Esophagus muscularis mucosa (tissue), 4 donors: ENCODE data around the gene MERTK. TPM values are rescaled to one million over a fixed set of nuclear protein-coding genes. Genes with fewer than 3 reads are reported as not detected.

Experiments
- DNase-seq: peaks from one replicate; pipeline ENCODE4 v3.0.0-alpha.2; 2017; ENCODE audit errors: extremely low spot score
- H3K27ac ChIP-seq, 4 donors: fragments of 200-600 bp; sonication (generic); replicated peaks in 1 of 4; 1 replicate in 3 of 4; 2 replicates in 1 of 4; pipeline ENCODE4 v1.5.1; 2016 to 2019; ENCODE audit warnings: mild to moderate bottlenecking in 1 of 4
- H3K27me3 ChIP-seq, 4 donors: fragments of 200-600 bp; sonication (generic); one replicate each; pipeline versions ENCODE4 v1.5.1 to v1.6.0; 2016 to 2019
- H3K36me3 ChIP-seq, 4 donors: fragments of 200-600 bp; sonication (generic); one replicate each; pipeline ENCODE4 v1.5.1; 2016 to 2019
- H3K4me1 ChIP-seq, 4 donors: fragments of 200-600 bp; sonication (generic); one replicate each; pipeline ENCODE4 v1.5.1; 2016 to 2019
- H3K4me3 ChIP-seq, 4 donors: fragments of 200-600 bp; sonication (generic); 1 replicate in 2 of 4; 2 replicates in 2 of 4; pipeline ENCODE4 v1.5.1; 2016 to 2019; ENCODE audit warnings: mild to moderate bottlenecking in 4 of 4, moderate library complexity in 1 of 4
- H3K9me3 ChIP-seq, 4 donors: fragments of 200-600 bp; sonication (generic); 1 replicate in 3 of 4; 2 replicates in 1 of 4; pipeline ENCODE4 v1.5.1; 2016 to 2019
- EP300 ChIP-seq: sonication (generic); formaldehyde crosslinking; IDR thresholded peaks from one replicate; pipeline ENCODE4 v1.6.1; 2017; ENCODE audit warnings: antibody characterized with exemption
- POLR2A ChIP-seq: fragments of 450-650 bp; IDR thresholded peaks from one replicate; pipeline ENCODE4 v1.6.1; 2017; ENCODE audit warnings: antibody characterized with exemption, moderate library complexity, mild to moderate bottlenecking, low read depth
- POLR2AphosphoS5 ChIP-seq, 2 donors: sonication (generic); formaldehyde crosslinking; IDR thresholded peaks; one replicate each; pipeline ENCODE4 v1.6.1; 2017; ENCODE audit warnings: antibody characterized with exemption in 2 of 2
- WGBS: methylation state at CpG from one replicate; pipeline ENCODE4 v1.1.5; 2018; 5-methylcytosine and 5-hydroxymethylcytosine counted together
- intact Hi-C: fragments of 100-400 bp; cut with DNase I; formaldehyde crosslinking; loops from one replicate; pipeline ENCODE4 v1.15.1; 2023
- total RNA-seq, 4 donors: library from RNA; depleted of rRNA; stranded (reverse); fragments of >200 nt; gene quantifications; one replicate each; pipeline versions ENCODE4 v1.1.0 to v1.2.1, GENCODE V29; 2016
- TF ChIP-seq, protein P1 (sequence below), 3 experiments: fragments of 200-600 bp in 2 of 3; fragments of 450-650 bp in 1 of 3; sonication (generic) in 2 of 3; IDR thresholded peaks; one replicate each; pipeline ENCODE4 v1.5.1; 2017 to 2019; ENCODE audit warnings: antibody characterized with exemption in 3 of 3, mild to moderate bottlenecking in 2 of 3, moderate library complexity in 1 of 3

Gene MERTK
- total RNA-seq, 4 donors from 2014 or later, result 19.9 to 31.0 (median 22.3) TPM

GRCh38 chr2:111917106-111917505, 18.7 kb downstream of the MERTK start:
- H3K4me3 ChIP-seq, result no peak overlapping the region
- TF ChIP-seq, protein P1, sequence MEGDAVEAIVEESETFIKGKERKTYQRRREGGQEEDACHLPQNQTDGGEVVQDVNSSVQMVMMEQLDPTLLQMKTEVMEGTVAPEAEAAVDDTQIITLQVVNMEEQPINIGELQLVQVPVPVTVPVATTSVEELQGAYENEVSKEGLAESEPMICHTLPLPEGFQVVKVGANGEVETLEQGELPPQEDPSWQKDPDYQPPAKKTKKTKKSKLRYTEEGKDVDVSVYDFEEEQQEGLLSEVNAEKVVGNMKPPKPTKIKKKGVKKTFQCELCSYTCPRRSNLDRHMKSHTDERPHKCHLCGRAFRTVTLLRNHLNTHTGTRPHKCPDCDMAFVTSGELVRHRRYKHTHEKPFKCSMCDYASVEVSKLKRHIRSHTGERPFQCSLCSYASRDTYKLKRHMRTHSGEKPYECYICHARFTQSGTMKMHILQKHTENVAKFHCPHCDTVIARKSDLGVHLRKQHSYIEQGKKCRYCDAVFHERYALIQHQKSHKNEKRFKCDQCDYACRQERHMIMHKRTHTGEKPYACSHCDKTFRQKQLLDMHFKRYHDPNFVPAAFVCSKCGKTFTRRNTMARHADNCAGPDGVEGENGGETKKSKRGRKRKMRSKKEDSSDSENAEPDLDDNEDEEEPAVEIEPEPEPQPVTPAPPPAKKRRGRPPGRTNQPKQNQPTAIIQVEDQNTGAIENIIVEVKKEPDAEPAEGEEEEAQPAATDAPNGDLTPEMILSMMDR (IDR thresholded peaks at IDR 0.05), result no peak
- TF ChIP-seq POLR2AphosphoS5 (IDR thresholded peaks at IDR 0.05) (no peak), POLR2A (no peak), EP300 (no peak)
- H3K27me3 ChIP-seq, result no peaks in the 10 kb centered on the region
- no peaks in the 10 kb centered on the region for H3K9me3 ChIP-seq
- H3K36me3 ChIP-seq, result peaks cover 0 to 7% (median 0%) of the 10 kb centered on the region in 4 donors
- DNase-seq, result no peak
- intact Hi-C loops, result no loop called here
- WGBS, result 76% methylated on average over 3 of the region's 3 CpGs
- H3K4me1 ChIP-seq, result peaks cover 0 to 10% (median 0%) of the 10 kb centered on the region in 4 donors
- no peak overlapping the region for H3K27ac ChIP-seq

DNA sequence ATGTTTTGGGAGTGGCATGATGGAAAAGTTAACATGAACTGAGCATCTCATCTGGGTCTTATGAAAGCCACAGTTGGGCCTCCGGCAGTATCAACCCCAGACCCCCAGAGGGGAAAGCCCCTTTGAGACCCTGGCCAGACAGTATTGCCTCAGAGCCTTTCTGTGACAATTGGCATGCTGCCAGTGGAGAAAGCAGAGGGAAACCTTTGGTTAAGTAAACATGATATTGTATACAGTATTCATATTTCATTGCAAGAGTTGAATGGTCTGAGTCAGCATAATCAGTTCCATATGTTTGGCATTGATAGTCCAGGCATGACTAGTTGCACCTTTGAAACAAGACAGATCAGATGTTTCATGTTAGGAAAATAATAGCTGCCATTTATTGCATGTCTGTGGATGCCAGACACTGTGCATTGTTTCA, 20.0 kb downstream of the MERTK start:
- intact Hi-C loops, result no loop called here
- 60% methylated on average over 1 of the region's 1 CpG for WGBS
- Histone ChIP-seq H3K9me3 (no peaks in the 10 kb centered on the region), H3K27ac (no peak overlapping the region), H3K4me3 (no peak overlapping the region), H3K4me1 (peaks cover 0 to 10% (median 0%) of the 10 kb centered on the region in 4 donors), H3K27me3 (no peaks in the 10 kb centered on the region), H3K36me3 (peaks cover 0 to 12% (median 2%) of the 10 kb centered on the region in 4 donors)
- DNase-seq, result no peak
- TF ChIP-seq EP300 (no peak), POLR2A (no peak), POLR2AphosphoS5 (IDR thresholded peaks at IDR 0.05) (no peak)
- TF ChIP-seq, protein P1 (IDR thresholded peaks at IDR 0.05), result no peak

DNA sequence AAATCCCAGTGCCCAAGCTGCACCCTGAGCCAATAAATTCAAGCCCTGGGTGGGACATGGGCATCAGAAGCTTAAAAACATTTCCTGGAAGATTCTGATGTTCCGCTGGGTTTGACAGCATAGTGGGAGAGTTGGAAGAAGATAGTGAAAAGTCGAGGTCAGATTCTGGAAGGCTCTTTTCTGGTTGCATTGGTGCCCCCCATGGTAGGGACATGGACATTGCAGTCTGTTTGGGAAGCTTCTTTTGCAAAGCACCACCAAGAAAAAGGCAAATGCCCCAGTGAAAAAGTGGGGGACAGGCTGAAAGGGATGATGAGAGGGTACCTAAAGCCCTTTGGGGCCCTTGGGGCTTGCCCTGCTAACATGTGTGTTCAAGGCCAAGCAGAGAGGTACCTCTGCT, 21.0 kb downstream of the MERTK start:
- Histone ChIP-seq H3K4me3 (no peak overlapping the region), H3K4me1 (peaks cover 0 to 10% (median 0%) of the 10 kb centered on the region in 4 donors), H3K36me3 (peaks cover 0 to 12% (median 3%) of the 10 kb centered on the region in 4 donors), H3K9me3 (no peaks in the 10 kb centered on the region), H3K27me3 (no peaks in the 10 kb centered on the region), H3K27ac (no peak overlapping the region)
- WGBS, result 69% methylated on average over 2 of the region's 2 CpGs
- intact Hi-C loops, result no loop called here
- TF ChIP-seq POLR2AphosphoS5 (IDR thresholded peaks at IDR 0.05) (no peak), POLR2A (no peak), EP300 (no peak)
- TF ChIP-seq, protein P1 (IDR thresholded peaks at IDR 0.05), result no peak
- DNase-seq, result no peak

GRCh38 chr2:111919794-111920608, 21.6 kb downstream of the MERTK start:
- Histone ChIP-seq H3K4me3 (no peak overlapping the region), H3K9me3 (no peaks in the 10 kb centered on the region), H3K27ac (no peak overlapping the region), H3K36me3 (peaks cover 0 to 12% (median 3%) of the 10 kb centered on the region in 4 donors), H3K27me3 (no peaks in the 10 kb centered on the region), H3K4me1 (peaks cover 0 to 10% (median 0%) of the 10 kb centered on the region in 4 donors)
- intact Hi-C loops, result no loop called here
- TF ChIP-seq POLR2AphosphoS5 (IDR thresholded peaks at IDR 0.05), result peak in 1 of 2 donors; percentile 18
- no peak for TF ChIP-seq EP300
- 78% methylated on average over 8 of the region's 8 CpGs for WGBS
- DNase-seq, result no peak

DNA sequence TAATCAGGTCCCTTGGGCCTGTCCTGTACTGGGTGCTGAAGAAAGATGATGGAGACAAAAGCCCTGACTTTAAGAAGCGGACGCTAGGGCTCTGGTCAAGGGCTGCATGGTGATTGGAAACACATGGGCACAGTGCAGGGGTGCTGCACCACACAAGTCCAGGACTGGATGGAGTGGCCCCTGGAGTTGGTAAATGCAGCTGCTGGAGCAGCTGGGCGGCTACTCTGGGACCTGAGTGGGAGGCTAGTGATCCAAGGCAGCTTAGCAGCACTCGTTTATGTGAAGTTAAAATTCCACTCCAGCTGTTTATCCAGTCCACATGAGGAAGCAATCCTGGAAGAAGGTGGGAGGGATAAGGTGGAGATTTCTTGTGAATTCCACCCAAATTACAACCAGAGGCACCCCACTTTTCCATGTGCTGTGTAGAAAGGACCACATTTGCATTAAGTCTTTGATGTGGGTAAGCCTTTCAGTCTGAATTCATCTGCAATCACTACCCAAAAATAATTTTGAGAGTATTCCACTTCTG, 24.9 kb downstream of the MERTK start:
- Histone ChIP-seq H3K27me3 (no peaks in the 10 kb centered on the region), H3K4me1 (peaks cover 0 to 10% (median 2%) of the 10 kb centered on the region in 4 donors), H3K27ac (no peak overlapping the region), H3K36me3 (peaks cover 0 to 6% (median 3%) of the 10 kb centered on the region in 4 donors), H3K9me3 (no peaks in the 10 kb centered on the region), H3K4me3 (no peak overlapping the region)
- TF ChIP-seq, protein P1 (IDR thresholded peaks at IDR 0.05), result no peak
- intact Hi-C loops, result no loop called here
- no peak for DNase-seq
- 65% methylated on average over 4 of the region's 4 CpGs for WGBS
